HG03432 (cell line): Measurements from ENCODE around the gene INVS.
"Not testable (repeated sequence)": the region's sequence is repeated elsewhere in the genome, so short reads cannot be mapped to it uniquely, and the experiment has no call there.

ENCODE experiments used
- ATAC-seq: cut with Tn5 transposase; IDR thresholded peaks from one replicate; pipeline ENCODE4 v1.9.1; 2021; ENCODE audit warnings: mild to moderate bottlenecking, moderate library complexity; ENCODE audit not compliant: unreplicated experiment

The INVS gene

GRCh38 chr9:100117316-100117715 lies 18.3 kb downstream of the INVS start:
- ATAC-seq = no peak

GRCh38 chr9:100120286-100120685 lies 21.2 kb downstream of the INVS start:
- ATAC-seq = no peak

GRCh38 chr9:100125236-100125635 lies 26.2 kb downstream of the INVS start:
- no peak for ATAC-seq

- no peak for ATAC-seq
Observed at GRCh38 chr9:100125910-100126309, 26.9 kb downstream of the INVS start.

- no peak for ATAC-seq
Observed at GRCh38 chr9:100126423-100126822, 27.4 kb downstream of the INVS start.

GRCh38 chr9:100129772-100130171 lies 30.7 kb downstream of the INVS start:
- no peak for ATAC-seq

- ATAC-seq = no peak
Observed at GRCh38 chr9:100131216-100131615, 32.2 kb downstream of the INVS start.

GRCh38 chr9:100131875-100132430 lies 32.9 kb downstream of the INVS start:
- ATAC-seq = no peak

GRCh38 chr9:100134731-100135130 lies 35.7 kb downstream of the INVS start:
- ATAC-seq = no peak

GRCh38 chr9:100136799-100137198 lies 37.8 kb downstream of the INVS start:
- ATAC-seq = not testable (repeated sequence)

- not testable (repeated sequence) for ATAC-seq
Observed at GRCh38 chr9:100140303-100140702, 41.3 kb downstream of the INVS start.

- ATAC-seq = not testable (repeated sequence)
Observed at GRCh38 chr9:100141862-100142261, 42.8 kb downstream of the INVS start.

GRCh38 chr9:100145167-100145934 lies 46.3 kb downstream of the INVS start:
- ATAC-seq = not testable (repeated sequence)

- ATAC-seq = not testable (repeated sequence)
Observed at GRCh38 chr9:100145976-100146375, 46.9 kb downstream of the INVS start.

- ATAC-seq = no peak
Observed at GRCh38 chr9:100150214-100150613, 51.2 kb downstream of the INVS start.

GRCh38 chr9:100160021-100160420 lies 61.0 kb downstream of the INVS start:
- peak; percentile 52 for ATAC-seq

GRCh38 chr9:100167176-100167575 lies 68.1 kb downstream of the INVS start:
- no peak for ATAC-seq

- no peak for ATAC-seq
Observed at GRCh38 chr9:100167915-100168654, 69.0 kb downstream of the INVS start.

GRCh38 chr9:100170085-100170484 lies 71.0 kb downstream of the INVS start:
- ATAC-seq = no peak

- no peak for ATAC-seq
Observed at GRCh38 chr9:100170556-100170955, 71.5 kb downstream of the INVS start.

GRCh38 chr9:100186356-100186755 lies 87.3 kb downstream of the INVS start:
- ATAC-seq = no peak

- no peak for ATAC-seq
Observed at GRCh38 chr9:100190339-100190738, 91.3 kb downstream of the INVS start.
